Head of caudate nucleus (tissue), 42 donors: ENCODE measurements around the gene NUP160.
A peak's percentile ranks its signal among the peaks of the same experiment; 100 is the strongest.
"Not testable (repeated sequence)": the region's sequence is repeated elsewhere in the genome, so short reads cannot be mapped to it uniquely, and the experiment has no call there.

Source experiments
- DNase-seq, 42 donors: peaks; one replicate each; pipeline versions ENCODE4 v3.0.0 to v3.0.0-alpha.2; 2020 to 2021; ENCODE audit warnings: mixed read lengths in 7 of 42
- intact Hi-C: fragments of 100-400 bp; cut with DNase I; formaldehyde crosslinking; loops from one replicate; pipeline ENCODE4 v1.15.0; 2022

Gene NUP160

GRCh38 chr11:47830013-47830412 is 18.1 kb downstream of the NUP160 start:
- DNase-seq, intact Hi-C loops: not testable (repeated sequence)

- intact Hi-C loops = no loop called here
- no peak for DNase-seq
Observed at GRCh38 chr11:47828284-47828683, 19.9 kb downstream of the NUP160 start.

GRCh38 chr11:47822664-47823063 is 25.5 kb downstream of the NUP160 start:
- intact Hi-C loops = not testable (repeated sequence)

GRCh38 chr11:47819743-47820142 is 28.4 kb downstream of the NUP160 start:
- intact Hi-C loops = no loop called here
- DNase-seq = no peak

More at GRCh38 chr11:47822664-47823063, 25.5 kb downstream of the NUP160 start:
- not testable (repeated sequence) for DNase-seq

GRCh38 chr11:47800759-47801158 is 47.4 kb downstream of the NUP160 start:
- intact Hi-C loops = no loop called here
- no peak for DNase-seq

GRCh38 chr11:47797633-47798032 is 50.5 kb downstream of the NUP160 start:
- intact Hi-C loops = no loop called here
- no peak for DNase-seq

GRCh38 chr11:47791774-47792430 is 56.2 kb downstream of the NUP160 start:
- DNase-seq = no peak
- intact Hi-C loops = no loop called here

- intact Hi-C loops, DNase-seq: not testable (repeated sequence)
Observed at GRCh38 chr11:47790017-47790416, 58.1 kb downstream of the NUP160 start.

GRCh38 chr11:47788181-47788580 is 60.0 kb downstream of the NUP160 start:
- intact Hi-C loops = no loop called here
- DNase-seq = no peak

GRCh38 chr11:47786373-47786772 is 61.8 kb downstream of the NUP160 start:
- DNase-seq = peak in 19 of 42 donors; percentile 5 to 55 (median 26)
- intact Hi-C loops = no loop called here

- DNase-seq = no peak
- intact Hi-C loops = no loop called here
Observed at GRCh38 chr11:47784785-47785381, 63.3 kb downstream of the NUP160 start.

- DNase-seq = no peak
- intact Hi-C loops = no loop called here
Observed at GRCh38 chr11:47783087-47783610, 65.0 kb downstream of the NUP160 start.

GRCh38 chr11:47778878-47779483 is 69.2 kb downstream of the NUP160 start:
- intact Hi-C loops = no loop called here
- peak in 1 of 42 donors; percentile 20 for DNase-seq

GRCh38 chr11:47775240-47775869 is 72.8 kb downstream of the NUP160 start:
- DNase-seq = peak in 2 of 42 donors; percentile 18 to 25
- intact Hi-C loops = no loop called here

GRCh38 chr11:47773882-47774281 is 74.3 kb downstream of the NUP160 start:
- no peak for DNase-seq
- intact Hi-C loops = no loop called here

- intact Hi-C loops = loop anchor here (5.0 kb wide), 2 partner anchors 78 to 127 kb away; partner anchors contain the start of genes MTCH2 and NUP160
- peak in 2 of 42 donors; percentile 24 to 29 for DNase-seq
Observed at GRCh38 chr11:47769556-47769955, 78.6 kb downstream of the NUP160 start.

- peak; percentile 48 to 89 (median 73) for DNase-seq
- intact Hi-C loops = loop anchor here (5.0 kb wide), 2 partner anchors 79 to 126 kb away; partner anchors contain the start of genes MTCH2 and NUP160
Observed at GRCh38 chr11:47768101-47768612, 80.0 kb downstream of the NUP160 start.

GRCh38 chr11:47766509-47767227 is 81.5 kb downstream of the NUP160 start:
- intact Hi-C loops = loop anchor here (5.0 kb wide), 2 partner anchors 81 to 124 kb away; partner anchors contain the start of genes MTCH2 and NUP160
- peak; percentile 33 to 85 (median 71) for DNase-seq
